HepG2 (cell line): ENCODE measurements around the gene AFF1. TPM values are rescaled to one million over a fixed set of nuclear protein-coding genes. Genes with fewer than 3 reads are reported as not detected.

Experiments used
- ATAC-seq: fragments of 200-7000 bp; cut with Tn5 transposase; 3 replicates; pipeline ENCODE4 v1.9.1; 2020; ENCODE audit warnings: mild to moderate bottlenecking, moderate library complexity
- BruUV-seq: library from RNA; stranded (reverse); fragments of 400-500 nt; replicated peaks from 2 replicates; lab custom pipeline; 2021; lab: Mats Ljungman, UMichigan
- CTCF ChIA-PET: fragments of 300-600 bp; formaldehyde crosslinking; extraction: SDS; loops from one replicate; lab custom pipeline; 2021; ENCODE audit warnings: low total read pairs, inconsistent platforms, low intra/inter-chr PET ratio; lab: Yijun Ruan, JAX
- POLR2A ChIA-PET: fragments of 350-600 bp; sonication (Branson Sonifier 250); formaldehyde crosslinking; loops from one replicate; lab custom pipeline; 2020; ENCODE audit warnings: antibody characterized with exemption, inconsistent platforms; lab: Yijun Ruan, JAX
- DNase-seq: peaks from one replicate; pipeline ENCODE4 v3.0.0-alpha.2; 2015; ENCODE audit warnings: low spot score
- FAIRE-seq: peaks from 3 replicates; lab custom pipeline; 2011; peaks lifted over from hg19 to GRCh38; lab: Jason Lieb, UNC
- H2AFZ ChIP-seq: one replicate; pipeline ENCODE4 v1.6.1; 2011; ENCODE audit warnings: low read length, inconsistent platforms
- H3K27ac ChIP-seq: fragments of 300-600 bp; 3 replicates; pipeline ENCODE4 v1.8.0; 2011; ENCODE audit warnings: mixed run types, mild to moderate bottlenecking, mixed read lengths, low read length, inconsistent platforms; ENCODE audit not compliant: insufficient read depth; ENCODE audit errors: extremely low read length
- H3K27me3 ChIP-seq, 2 experiments: fragments of 200-600 bp in 1 of 2; 2 replicates in 1 of 2; 3 replicates in 1 of 2; pipeline versions ENCODE4 v1.6.0 to v1.8.0; 2011; ENCODE audit warnings: low read length in 2 of 2, mild to moderate bottlenecking in 2 of 2, moderate library complexity in 2 of 2, inconsistent platforms in 1 of 2; ENCODE audit not compliant: insufficient read depth in 2 of 2, control insufficient read depth in 1 of 2
- H3K36me3 ChIP-seq, 2 experiments: fragments of 200-600 bp in 1 of 2; replicated peaks in 1 of 2; 2 replicates in 1 of 2; 3 replicates in 1 of 2; pipeline versions ENCODE4 v1.5.1 to v1.8.0; 2011; ENCODE audit warnings: low read length in 2 of 2, inconsistent platforms in 1 of 2; ENCODE audit not compliant: insufficient read depth in 2 of 2, control insufficient read depth in 1 of 2
- H3K4me1 ChIP-seq: 2 replicates; pipeline ENCODE4 v1.5.1; 2012; ENCODE audit warnings: low read length, inconsistent platforms; ENCODE audit not compliant: insufficient read depth
- H3K4me2 ChIP-seq: 2 replicates; pipeline ENCODE4 v1.6.0; 2011; ENCODE audit warnings: low read depth, low read length, inconsistent platforms
- H3K4me3 ChIP-seq, 3 experiments: fragments of 200-600 bp in 1 of 3; sonication (generic), shearing (Covaris generic) in 1 of 3; replicated peaks in 1 of 3; 2 replicates each; pipeline ENCODE4 v1.5.1; 2011 to 2016; ENCODE audit warnings: low read length in 3 of 3, inconsistent platforms in 2 of 3, low read depth in 2 of 3, mild to moderate bottlenecking in 2 of 3, control low read depth in 1 of 3, mixed read lengths in 1 of 3; ENCODE audit not compliant: insufficient read depth in 1 of 3
- H3K79me2 ChIP-seq: one replicate; pipeline ENCODE4 v1.6.1; 2011; ENCODE audit warnings: low read length, inconsistent platforms; ENCODE audit not compliant: insufficient read depth
- H3K9ac ChIP-seq: 2 replicates; pipeline ENCODE4 v1.6.0; 2011; ENCODE audit warnings: mild to moderate bottlenecking, low read depth, low read length, inconsistent platforms; ENCODE audit not compliant: insufficient read depth
- H3K9me3 ChIP-seq: 2 replicates; pipeline ENCODE4 v1.5.1; 2012; ENCODE audit warnings: mild to moderate bottlenecking, low read length
- H4K20me1 ChIP-seq: 2 replicates; pipeline ENCODE4 v1.6.0; 2011; ENCODE audit warnings: inconsistent platforms, mild to moderate bottlenecking, low read length, moderate library complexity; ENCODE audit not compliant: insufficient read depth
- AFF4 ChIP-seq: sonication (generic); formaldehyde crosslinking; IDR thresholded peaks from 2 replicates; pipeline ENCODE4 v1.4.0; 2020; ENCODE audit warnings: missing genetic modification reagents
- DDIT3 ChIP-seq: sonication (generic); formaldehyde crosslinking; IDR thresholded peaks from 2 replicates; pipeline ENCODE4 v1.4.0; 2020; ENCODE audit warnings: mild to moderate bottlenecking, missing genetic modification reagents
- KDM5B ChIP-seq: sonication (generic); formaldehyde crosslinking; IDR thresholded peaks from 2 replicates; pipeline ENCODE4 v1.4.0; 2020; ENCODE audit warnings: missing genetic modification reagents, mild to moderate bottlenecking, borderline replicate concordance
- MTERF4 ChIP-seq: sonication (generic); formaldehyde crosslinking; IDR thresholded peaks from 2 replicates; pipeline ENCODE4 v1.8.0; 2023; ENCODE audit warnings: mild to moderate bottlenecking, missing genetic modification reagents
- NCOA2 ChIP-seq: sonication (generic); formaldehyde crosslinking; IDR thresholded peaks from 2 replicates; pipeline ENCODE4 v1.8.0; 2022; ENCODE audit warnings: inconsistent platforms
- SP140L ChIP-seq: sonication (generic); formaldehyde crosslinking; IDR thresholded peaks from 2 replicates; pipeline ENCODE4 v1.4.0; 2020; ENCODE audit warnings: missing genetic modification reagents, borderline replicate concordance
- TFE3 ChIP-seq: IDR thresholded peaks from 2 replicates; pipeline ENCODE4 v1.6.1; 2016
- ZBTB34 ChIP-seq: sonication (generic); formaldehyde crosslinking; IDR thresholded peaks from 2 replicates; pipeline ENCODE4 v1.8.0; 2022; ENCODE audit warnings: mild to moderate bottlenecking, missing genetic modification reagents
- ZNF180 ChIP-seq: sonication (generic); formaldehyde crosslinking; IDR thresholded peaks from 2 replicates; pipeline ENCODE4 v1.4.0; 2020; ENCODE audit warnings: low read depth, missing genetic modification reagents, borderline replicate concordance
- ZNF205 ChIP-seq: IDR thresholded peaks from 2 replicates; pipeline ENCODE4 v1.6.1; 2018; ENCODE audit warnings: missing biosample characterization, missing genetic modification reagents
- ZNF292 ChIP-seq: sonication (generic); formaldehyde crosslinking; IDR thresholded peaks from 2 replicates; pipeline ENCODE4 v1.8.1; 2022; ENCODE audit warnings: mild to moderate bottlenecking, low read depth, missing genetic modification reagents, borderline replicate concordance
- ZNF317 ChIP-seq: sonication (generic); formaldehyde crosslinking; IDR thresholded peaks from 2 replicates; pipeline ENCODE4 v1.5.0; 2020; ENCODE audit warnings: mild to moderate bottlenecking, missing genetic modification reagents
- ZNF446 ChIP-seq: sonication (generic); formaldehyde crosslinking; IDR thresholded peaks from 2 replicates; pipeline ENCODE4 v1.5.0; 2020; ENCODE audit warnings: mild to moderate bottlenecking, missing genetic modification reagents
- ZNF567 ChIP-seq: sonication (generic); formaldehyde crosslinking; IDR thresholded peaks from 2 replicates; pipeline ENCODE4 v1.8.1; 2023; ENCODE audit warnings: mild to moderate bottlenecking, missing genetic modification reagents, borderline replicate concordance
- WGBS: methylation state at CpG from one replicate; pipeline ENCODE4 v1.1.6; 2017; ENCODE audit warnings: low lambda C conversion rate; 5-methylcytosine and 5-hydroxymethylcytosine counted together
- in situ Hi-C: cut with HindIII; loops from 2 replicates; pipeline ENCODE4 v1.10.0; 2017; ENCODE audit warnings: low pct_unique_long_range_greater_than_20kb; ENCODE audit not compliant: extremely low pct_ligation_motif_present
- intact Hi-C: fragments of 100-400 bp; cut with micrococcal nuclease; formaldehyde crosslinking; loops from one replicate; pipeline ENCODE4 v1.10.0; 2022; ENCODE audit not compliant: unreplicated experiment
- polyA plus RNA-seq, 8 experiments: library from polyadenylated mRNA; depleted of rRNA in 3 of 8; stranded (reverse) in 7 of 8; unstranded in 1 of 8; fragments of >200 nt; fragmentation: Illumina TruSeq in 4 of 8; extraction: Trizol in 4 of 8; gene quantifications; 2 replicates each; pipeline versions ENCODE4 v1.2.1 to v1.2.3, GENCODE V29; 2011 to 2016; ENCODE audit warnings: low read depth in 4 of 8, missing spikeins in 1 of 8, mixed read lengths in 1 of 8; ENCODE audit not compliant: insufficient read depth in 1 of 8
- total RNA-seq, 5 experiments: library from RNA; depleted of rRNA; stranded (reverse); fragments of >200 nt; fragmentation: Illumina TruSeq; extraction: Trizol; gene quantifications; 2 replicates each; pipeline ENCODE4 v1.2.3, GENCODE V29; 2016; ENCODE audit warnings: low read depth in 1 of 5

The AFF1 gene
- total and polyA plus RNA-seq, 2 of the 13 experiments (the other 11 are each of a cell fraction or from before 2014, with no cell fraction given): 15.5 to 15.9 TPM

GRCh38 chr4:86910820-86911684 lies 23.8 kb upstream of the AFF1 start (continued):
- TF ChIP-seq SP140L (CRISPR knock-in tag): no peak
- no peak for TF ChIP-seq ZBTB34 (CRISPR knock-in tag)
- TF ChIP-seq NCOA2 (CRISPR knock-in tag): no peak
- TF ChIP-seq ZNF205: no peak
- TF ChIP-seq DDIT3 (CRISPR knock-in tag): no peak
- no peak for TF ChIP-seq ZNF180 (CRISPR knock-in tag)
- no peak for TF ChIP-seq TFE3 (CRISPR knock-in tag)
- TF ChIP-seq KDM5B (CRISPR knock-in tag): no peak

GRCh38 chr4:86916392-86916791 lies 18.4 kb upstream of the AFF1 start:
- Histone ChIP-seq H4K20me1 (no peaks in the 10 kb centered on the region), H3K27me3 (no peaks in the 10 kb centered on the region), H3K36me3 (no peaks in the 10 kb centered on the region), H2AFZ (no peak overlapping the region), H3K9me3 (no peaks in the 10 kb centered on the region), H3K79me2 (no peaks in the 10 kb centered on the region), H3K4me2 (no peak overlapping the region), H3K4me3 (no peak overlapping the region), H3K4me1 (peaks cover 11% of the 10 kb centered on the region), H3K27ac (no peak overlapping the region), H3K9ac (no peak overlapping the region)
- intact Hi-C loops (no loop called here), in situ Hi-C loops (no loop called here)
- no TSS peak for BruUV-seq
- ChIA-PET POLR2A (no interaction called here), CTCF (no interaction called here)
- FAIRE-seq: no peak
- ATAC-seq: no peak
- WGBS: 4% methylated on average over 1 of the region's 1 CpG
- no peak for DNase-seq
- TF ChIP-seq AFF4 (CRISPR knock-in tag) (no peak), ZNF317 (CRISPR knock-in tag) (no peak), ZNF446 (CRISPR knock-in tag) (no peak), ZNF292 (CRISPR knock-in tag) (no peak), ZNF567 (no peak), MTERF4 (CRISPR knock-in tag) (no peak)
